Raji (cell line): ENCODE results near the gene CC2D1A.

Experiments
- POLR2A ChIP-seq: IDR thresholded peaks from 2 replicates; pipeline ENCODE4 v1.6.1; 2011; ENCODE audit warnings: low read depth, low read length, control low read depth; ENCODE audit not compliant: insufficient read depth

The CC2D1A gene

GRCh38 chr19:13966684-13967128 is 60.7 kb downstream of the CC2D1A start:
- TF ChIP-seq POLR2A, result no peak

GRCh38 chr19:13968383-13968935 is 62.5 kb downstream of the CC2D1A start:
- TF ChIP-seq POLR2A, result no peak

- no peak for TF ChIP-seq POLR2A
These were observed 63.0 kb downstream of the CC2D1A start for GRCh38 chr19:13968999-13969398.

DNA sequence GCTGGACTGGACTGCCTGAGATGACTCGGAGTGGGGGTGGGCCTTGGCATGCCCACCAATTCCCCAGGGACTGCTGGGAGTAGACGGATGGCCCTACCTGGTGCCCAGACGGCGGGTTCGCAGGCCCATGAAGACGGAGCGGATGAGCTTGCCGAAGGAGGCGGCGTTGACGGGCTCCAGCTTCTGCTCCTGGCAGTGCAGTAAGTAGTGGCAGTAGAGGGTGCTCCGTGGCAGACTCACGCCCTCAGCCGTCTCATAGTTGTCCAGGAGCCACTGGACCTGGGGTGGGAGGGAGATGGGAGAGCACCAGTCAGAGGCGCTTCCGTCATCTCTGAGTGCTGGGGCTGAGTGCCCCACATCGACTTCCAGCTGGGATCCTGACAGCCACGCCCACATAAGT is 63.9 kb downstream of the CC2D1A start:
- TF ChIP-seq POLR2A, result no peak

DNA sequence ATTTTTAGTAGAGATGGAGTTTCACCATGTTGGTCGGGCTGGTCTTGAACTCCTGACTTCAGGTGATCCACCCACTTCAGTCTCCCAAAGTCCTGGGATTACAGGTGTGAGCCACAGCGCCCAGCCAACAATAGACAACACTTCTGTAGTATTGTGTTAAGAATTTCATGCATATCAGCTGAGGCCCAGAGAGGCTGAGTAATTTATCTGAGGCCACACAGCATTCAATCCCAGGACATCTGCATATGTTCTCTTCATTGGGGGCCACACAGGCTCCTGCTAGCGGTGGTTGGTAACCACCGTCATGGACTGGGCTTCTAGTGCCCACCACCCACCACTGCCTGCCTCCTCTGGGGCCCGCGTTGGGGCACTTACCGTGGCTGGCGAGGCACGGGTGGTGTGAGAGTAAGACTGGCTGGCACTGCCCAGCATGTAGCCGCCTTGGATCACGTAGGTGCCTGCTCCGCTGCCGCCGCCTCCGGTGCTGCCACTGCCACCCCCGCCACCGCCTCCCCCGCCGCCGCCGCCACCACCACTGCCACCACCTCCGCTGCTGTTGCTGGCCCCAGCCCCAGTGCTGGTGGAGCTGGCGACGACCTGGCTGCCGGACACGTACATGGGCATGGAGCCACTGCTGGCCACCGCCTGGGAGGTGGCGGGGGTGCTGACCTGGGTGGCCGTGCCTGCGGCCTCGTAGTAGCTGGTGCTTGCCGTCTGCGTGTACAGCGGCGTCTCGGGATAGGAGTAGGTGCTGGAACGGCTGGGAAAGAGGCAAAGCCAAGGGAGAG is 66.6 kb downstream of the CC2D1A start:
- TF ChIP-seq POLR2A, result no peak

DNA sequence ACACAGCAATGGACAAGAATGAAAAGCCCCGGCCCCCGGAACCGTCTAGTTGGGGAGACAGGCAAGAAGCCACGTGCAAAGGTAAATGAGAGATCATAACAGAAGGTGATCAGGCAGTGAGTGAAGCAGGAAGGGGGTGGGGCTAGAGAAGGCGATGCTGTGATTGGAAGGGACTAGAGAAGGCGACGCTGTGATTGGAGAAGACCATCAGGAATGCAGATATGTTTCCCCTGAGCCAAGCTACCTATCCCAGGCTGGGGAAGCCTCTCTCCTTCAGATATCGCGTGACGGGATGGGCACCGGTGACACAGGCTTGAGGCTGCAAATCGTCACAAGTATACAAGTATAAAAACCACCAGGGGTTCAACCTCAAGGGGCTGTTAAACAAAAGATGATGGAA is 68.1 kb downstream of the CC2D1A start:
- TF ChIP-seq POLR2A, result no peak

- no peak for TF ChIP-seq POLR2A
These were observed 69.9 kb downstream of the CC2D1A start for GRCh38 chr19:13975870-13976269.

DNA sequence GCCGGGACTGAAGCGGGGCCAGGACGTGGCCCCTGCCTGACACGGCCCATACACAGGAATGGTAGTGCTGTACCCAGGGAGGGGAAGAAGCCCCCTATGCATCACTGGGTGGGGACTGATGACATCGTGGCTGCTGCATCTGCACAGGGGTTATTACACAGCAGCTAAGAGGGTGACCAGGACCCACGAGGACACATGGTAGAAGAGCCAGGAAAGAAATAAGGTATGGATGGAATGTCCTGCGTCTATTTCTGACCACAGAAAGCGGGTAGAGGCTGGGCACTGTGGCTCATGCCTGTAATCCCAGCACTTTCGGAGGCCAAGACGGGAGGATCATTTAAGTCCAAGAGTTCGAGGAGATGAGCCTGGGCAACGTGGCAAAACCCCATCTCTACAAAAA is 70.4 kb downstream of the CC2D1A start:
- TF ChIP-seq POLR2A, result no peak

GRCh38 chr19:13977803-13978202 is 71.8 kb downstream of the CC2D1A start:
- TF ChIP-seq POLR2A, result no peak

GRCh38 chr19:13978351-13979243 is 72.6 kb downstream of the CC2D1A start:
- TF ChIP-seq POLR2A, result no peak

GRCh38 chr19:13979244-13979615 is 73.2 kb downstream of the CC2D1A start:
- no peak for TF ChIP-seq POLR2A

- no peak for TF ChIP-seq POLR2A
These were observed 73.7 kb downstream of the CC2D1A start for GRCh38 chr19:13979686-13980085.

DNA sequence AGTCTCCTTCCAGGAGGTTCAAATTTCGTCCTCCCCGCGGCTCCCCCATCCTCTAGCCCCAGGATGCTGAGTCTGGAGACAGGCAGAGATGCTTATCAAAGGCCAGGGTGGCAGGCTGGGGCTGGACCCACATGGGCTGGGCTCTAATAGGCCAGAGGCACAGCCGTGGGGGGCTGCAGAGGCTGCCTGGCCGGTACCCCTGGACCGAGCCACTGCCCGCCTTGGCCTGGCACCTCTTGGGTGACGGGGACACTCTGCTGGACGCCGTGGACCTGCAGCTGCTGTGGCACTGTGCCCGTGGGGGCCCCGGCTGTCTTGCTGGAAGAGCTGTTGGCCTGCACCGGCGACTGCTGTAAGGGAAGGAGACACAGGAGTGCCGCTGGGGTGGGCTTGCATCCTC is 74.3 kb downstream of the CC2D1A start:
- TF ChIP-seq POLR2A, result no peak
